K562 (cell line): ENCODE data around the gene RNASEH2A. TPM values are rescaled to one million over a fixed set of nuclear protein-coding genes. Genes with fewer than 3 reads are reported as not detected.

Source experiments
- EGR1 ChIP-seq: fragments of 450-650 bp; conservative IDR thresholded peaks from 2 replicates; pipeline ENCODE4 v1.6.1; 2017; ENCODE audit warnings: mild to moderate bottlenecking
- ERF ChIP-seq: fragments of 450-650 bp; formaldehyde crosslinking; IDR thresholded peaks from 2 replicates; pipeline ENCODE4 v1.4.0; 2020; ENCODE audit warnings: mild to moderate bottlenecking, mixed read lengths
- HNRNPH1 ChIP-seq: fragments of 200-400 bp; formaldehyde crosslinking; optimal IDR thresholded peaks from 2 replicates; pipeline ENCODE3; 2017; ENCODE audit warnings: low read depth, mild to moderate bottlenecking, low read length, moderate library complexity
- MTA3 ChIP-seq: fragments of 450-650 bp; formaldehyde crosslinking; IDR thresholded peaks from 2 replicates; pipeline ENCODE4 v1.6.1; 2017; ENCODE audit warnings: mild to moderate bottlenecking, borderline replicate concordance
- NCOA1 ChIP-seq: fragments of 450-650 bp; IDR thresholded peaks from 2 replicates; pipeline ENCODE4 v1.6.1; 2016; ENCODE audit warnings: low read depth
- NR3C1 ChIP-seq: sonication (generic); formaldehyde crosslinking; IDR thresholded peaks from 2 replicates; pipeline ENCODE4 v1.8.1; 2022; ENCODE audit warnings: missing genetic modification reagents
- RBBP5 ChIP-seq: fragments of 200-600 bp; sonication (generic); IDR thresholded peaks from 2 replicates; pipeline ENCODE4 v1.6.1; 2012; ENCODE audit warnings: borderline replicate concordance, mild to moderate bottlenecking, low read length, control low read depth, inconsistent platforms; ENCODE audit not compliant: insufficient read depth, poor library complexity, severe bottlenecking
- SNIP1 ChIP-seq: fragments of 450-650 bp; IDR thresholded peaks from 2 replicates; pipeline ENCODE4 v1.7.1; 2017; ENCODE audit warnings: low read depth, mild to moderate bottlenecking
- TCF7 ChIP-seq: sonication (generic); IDR thresholded peaks from 2 replicates; pipeline ENCODE4 v1.6.1; 2016; ENCODE audit warnings: antibody characterized with exemption, borderline replicate concordance
- XRCC5 ChIP-seq: fragments of 200-400 bp; formaldehyde crosslinking; IDR thresholded peaks from 2 replicates; pipeline ENCODE4 v1.6.1; 2017; ENCODE audit warnings: low read depth, mild to moderate bottlenecking, low read length
- ZFPM2 ChIP-seq: fragments of 250-450 bp; sonication (Bioruptor Pico); IDR thresholded peaks from 2 replicates; pipeline ENCODE4 v1.5.1; 2022; ENCODE audit warnings: mild to moderate bottlenecking
- ZNF699 ChIP-seq: fragments of 250-450 bp; sonication (Bioruptor Pico); IDR thresholded peaks from 2 replicates; pipeline ENCODE4 v1.8.0; 2021; ENCODE audit warnings: mild to moderate bottlenecking, moderate library complexity; ENCODE audit not compliant: insufficient replicate concordance
- ZNF707 ChIP-seq: fragments of 250-450 bp; sonication (Bioruptor Pico); conservative IDR thresholded peaks from 2 replicates; pipeline ENCODE4 v1.8.0; 2022; ENCODE audit warnings: inconsistent platforms, mild to moderate bottlenecking, moderate library complexity
- ZNF79 ChIP-seq: fragments of 250-450 bp; sonication (Bioruptor Pico); IDR thresholded peaks from 2 replicates; pipeline ENCODE4 v1.4.0; 2020; ENCODE audit warnings: low read depth, mild to moderate bottlenecking, moderate library complexity
- polyA plus RNA-seq, 8 experiments: library from polyadenylated mRNA; depleted of rRNA in 4 of 8; stranded (reverse) in 5 of 8; unstranded in 3 of 8; fragments of >200 nt; fragmentation: Nextera tagmentation in 2 of 8; fragmentation: Illumina TruSeq in 1 of 8; extraction: Ambion mirVana in 2 of 8; extraction: Trizol in 1 of 8; gene quantifications; 2 replicates each; pipeline versions ENCODE4 v1.2.1 to v1.2.3, GENCODE V29; 2011 to 2014; ENCODE audit warnings: inconsistent platforms in 1 of 8, missing spikeins in 1 of 8
- total RNA-seq, 7 experiments: library from RNA; depleted of rRNA in 6 of 7; stranded (reverse); fragments of >200 nt in 6 of 7; fragmentation: Illumina TruSeq in 2 of 7; extraction: Trizol in 2 of 7; gene quantifications; 2 replicates each; pipeline versions ENCODE4 v1.2.1 to v1.2.3, GENCODE V29; 2011 to 2021; ENCODE audit warnings: low replicate concordance in 1 of 7
- TF ChIP-seq, protein P1 (sequence below): fragments of 450-650 bp; IDR thresholded peaks from 2 replicates; pipeline ENCODE4 v1.6.1; 2018; ENCODE audit not compliant: partially characterized antibody
- TF ChIP-seq, protein P2 (sequence below): fragments of 250-450 bp; sonication (Bioruptor Pico); IDR thresholded peaks from 2 replicates; pipeline ENCODE4 v1.5.0; 2021; ENCODE audit warnings: mild to moderate bottlenecking, borderline replicate concordance
- TF ChIP-seq, protein P3 (sequence below): fragments of 250-450 bp; sonication (Bioruptor Pico); IDR thresholded peaks from 2 replicates; pipeline ENCODE4 v1.5.0; 2022; ENCODE audit warnings: mild to moderate bottlenecking

Gene RNASEH2A
- total and polyA plus RNA-seq, 9 of the 15 experiments (the other 6 are each of a cell fraction or from before 2014, with no cell fraction given) = 22.3 to 78.0 (median 61.7) TPM

DNA sequence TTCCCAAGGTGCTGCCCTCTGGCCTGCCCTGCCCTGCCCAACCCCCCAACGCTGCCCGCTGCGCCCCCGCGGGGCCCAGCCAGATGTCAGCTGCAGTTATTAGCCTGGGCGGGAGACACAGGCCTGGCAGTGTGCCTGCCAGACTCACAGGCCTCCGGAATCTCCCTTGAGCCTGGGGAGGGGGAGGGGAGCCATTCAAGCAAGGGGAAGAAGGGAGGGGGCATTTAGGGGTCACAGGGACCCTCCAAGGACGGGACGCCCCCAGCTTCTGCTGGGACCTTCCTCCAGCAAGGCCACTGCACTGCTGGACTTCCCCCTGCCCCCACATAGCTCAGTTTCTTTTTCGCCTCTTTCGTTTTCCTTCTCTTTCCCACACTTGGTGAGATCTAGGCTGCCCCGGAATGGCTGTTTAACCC is 17.7 kb upstream of the RNASEH2A start (continued):
- TF ChIP-seq, protein P1, sequence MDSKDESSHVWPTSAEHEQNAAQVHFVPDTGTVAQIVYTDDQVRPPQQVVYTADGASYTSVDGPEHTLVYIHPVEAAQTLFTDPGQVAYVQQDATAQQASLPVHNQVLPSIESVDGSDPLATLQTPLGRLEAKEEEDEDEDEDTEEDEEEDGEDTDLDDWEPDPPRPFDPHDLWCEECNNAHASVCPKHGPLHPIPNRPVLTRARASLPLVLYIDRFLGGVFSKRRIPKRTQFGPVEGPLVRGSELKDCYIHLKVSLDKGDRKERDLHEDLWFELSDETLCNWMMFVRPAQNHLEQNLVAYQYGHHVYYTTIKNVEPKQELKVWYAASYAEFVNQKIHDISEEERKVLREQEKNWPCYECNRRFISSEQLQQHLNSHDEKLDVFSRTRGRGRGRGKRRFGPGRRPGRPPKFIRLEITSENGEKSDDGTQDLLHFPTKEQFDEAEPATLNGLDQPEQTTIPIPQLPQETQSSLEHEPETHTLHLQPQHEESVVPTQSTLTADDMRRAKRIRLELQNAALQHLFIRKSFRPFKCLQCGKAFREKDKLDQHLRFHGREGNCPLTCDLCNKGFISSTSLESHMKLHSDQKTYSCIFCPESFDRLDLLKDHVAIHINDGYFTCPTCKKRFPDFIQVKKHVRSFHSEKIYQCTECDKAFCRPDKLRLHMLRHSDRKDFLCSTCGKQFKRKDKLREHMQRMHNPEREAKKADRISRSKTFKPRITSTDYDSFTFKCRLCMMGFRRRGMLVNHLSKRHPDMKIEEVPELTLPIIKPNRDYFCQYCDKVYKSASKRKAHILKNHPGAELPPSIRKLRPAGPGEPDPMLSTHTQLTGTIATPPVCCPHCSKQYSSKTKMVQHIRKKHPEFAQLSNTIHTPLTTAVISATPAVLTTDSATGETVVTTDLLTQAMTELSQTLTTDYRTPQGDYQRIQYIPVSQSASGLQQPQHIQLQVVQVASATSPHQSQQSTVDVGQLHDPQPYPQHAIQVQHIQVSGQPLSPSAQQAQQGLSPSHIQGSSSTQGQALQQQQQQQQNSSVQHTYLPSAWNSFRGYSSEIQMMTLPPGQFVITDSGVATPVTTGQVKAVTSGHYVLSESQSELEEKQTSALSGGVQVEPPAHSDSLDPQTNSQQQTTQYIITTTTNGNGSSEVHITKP = peak; percentile 52
- no peak for TF ChIP-seq ZNF699 (CRISPR knock-in tag)
- no peak for TF ChIP-seq NCOA1
- no peak for TF ChIP-seq NR3C1 (CRISPR knock-in tag)
- TF ChIP-seq TCF7 = no peak
- TF ChIP-seq HNRNPH1 = no peak
- TF ChIP-seq, protein P2, sequence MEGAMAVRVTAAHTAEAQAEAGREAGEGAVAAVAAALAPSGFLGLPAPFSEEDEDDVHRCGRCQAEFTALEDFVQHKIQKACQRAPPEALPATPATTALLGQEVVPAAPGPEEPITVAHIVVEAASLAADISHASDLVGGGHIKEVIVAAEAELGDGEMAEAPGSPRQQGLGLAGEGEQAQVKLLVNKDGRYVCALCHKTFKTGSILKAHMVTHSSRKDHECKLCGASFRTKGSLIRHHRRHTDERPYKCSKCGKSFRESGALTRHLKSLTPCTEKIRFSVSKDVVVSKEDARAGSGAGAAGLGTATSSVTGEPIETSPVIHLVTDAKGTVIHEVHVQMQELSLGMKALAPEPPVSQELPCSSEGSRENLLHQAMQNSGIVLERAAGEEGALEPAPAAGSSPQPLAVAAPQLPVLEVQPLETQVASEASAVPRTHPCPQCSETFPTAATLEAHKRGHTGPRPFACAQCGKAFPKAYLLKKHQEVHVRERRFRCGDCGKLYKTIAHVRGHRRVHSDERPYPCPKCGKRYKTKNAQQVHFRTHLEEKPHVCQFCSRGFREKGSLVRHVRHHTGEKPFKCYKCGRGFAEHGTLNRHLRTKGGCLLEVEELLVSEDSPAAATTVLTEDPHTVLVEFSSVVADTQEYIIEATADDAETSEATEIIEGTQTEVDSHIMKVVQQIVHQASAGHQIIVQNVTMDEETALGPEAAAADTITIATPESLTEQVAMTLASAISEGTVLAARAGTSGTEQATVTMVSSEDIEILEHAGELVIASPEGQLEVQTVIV (CRISPR knock-in tag) = no peak
- TF ChIP-seq, protein P3, sequence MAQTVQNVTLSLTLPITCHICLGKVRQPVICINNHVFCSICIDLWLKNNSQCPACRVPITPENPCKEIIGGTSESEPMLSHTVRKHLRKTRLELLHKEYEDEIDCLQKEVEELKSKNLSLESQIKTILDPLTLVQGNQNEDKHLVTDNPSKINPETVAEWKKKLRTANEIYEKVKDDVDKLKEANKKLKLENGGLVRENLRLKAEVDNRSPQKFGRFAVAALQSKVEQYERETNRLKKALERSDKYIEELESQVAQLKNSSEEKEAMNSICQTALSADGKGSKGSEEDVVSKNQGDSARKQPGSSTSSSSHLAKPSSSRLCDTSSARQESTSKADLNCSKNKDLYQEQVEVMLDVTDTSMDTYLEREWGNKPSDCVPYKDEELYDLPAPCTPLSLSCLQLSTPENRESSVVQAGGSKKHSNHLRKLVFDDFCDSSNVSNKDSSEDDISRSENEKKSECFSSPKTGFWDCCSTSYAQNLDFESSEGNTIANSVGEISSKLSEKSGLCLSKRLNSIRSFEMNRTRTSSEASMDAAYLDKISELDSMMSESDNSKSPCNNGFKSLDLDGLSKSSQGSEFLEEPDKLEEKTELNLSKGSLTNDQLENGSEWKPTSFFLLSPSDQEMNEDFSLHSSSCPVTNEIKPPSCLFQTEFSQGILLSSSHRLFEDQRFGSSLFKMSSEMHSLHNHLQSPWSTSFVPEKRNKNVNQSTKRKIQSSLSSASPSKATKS (CRISPR knock-in tag) = no peak
- no peak for TF ChIP-seq ERF (CRISPR knock-in tag)
- no peak for TF ChIP-seq XRCC5
- TF ChIP-seq RBBP5 = peak; percentile 46
- no peak; the same call in 1 of the 2 replicates for TF ChIP-seq MTA3
- no peak for TF ChIP-seq ZNF707 (CRISPR knock-in tag)
- no peak for TF ChIP-seq ZNF79 (CRISPR knock-in tag)
- TF ChIP-seq ZFPM2 (CRISPR knock-in tag) = no peak
- no peak for TF ChIP-seq SNIP1
- TF ChIP-seq EGR1 = peak; percentile 73
